Type B pancreatic cell (in vitro differentiated cells): ENCODE data around the gene SCIMP. TPM values are rescaled to one million over a fixed set of nuclear protein-coding genes. Genes with fewer than 3 reads are reported as not detected.

ENCODE experiments used
- DNase-seq: peaks from one replicate; pipeline ENCODE4 v3.0.0; 2021; ENCODE audit warnings: mixed read lengths; ENCODE audit not compliant: unreplicated experiment; ENCODE audit errors: extremely low spot score
- H3K27ac Mint-ChIP-seq: 2 replicates; pipeline ENCODE4 v1.8.0; 2021; ENCODE audit warnings: mild to moderate bottlenecking, mixed read lengths
- H3K27me3 Mint-ChIP-seq: 2 replicates; pipeline ENCODE4 v1.8.0; 2021; ENCODE audit warnings: mixed read lengths
- H3K36me3 Mint-ChIP-seq: 2 replicates; pipeline ENCODE4 v1.8.0; 2021; ENCODE audit warnings: mixed read lengths
- H3K4me1 Mint-ChIP-seq: one replicate; pipeline ENCODE4 v1.8.0; 2021; ENCODE audit warnings: mixed read lengths; ENCODE audit not compliant: unreplicated experiment
- H3K4me3 Mint-ChIP-seq: 2 replicates; pipeline ENCODE4 v1.8.0; 2021; ENCODE audit warnings: mild to moderate bottlenecking, mixed read lengths
- H3K9me3 Mint-ChIP-seq: 2 replicates; pipeline ENCODE4 v1.8.0; 2021; ENCODE audit warnings: mixed read lengths
- CTCF ChIP-seq: fragments of 200-600 bp; sonication (generic); conservative IDR thresholded peaks from 2 replicates; pipeline ENCODE4 v1.5.0; 2021; ENCODE audit warnings: antibody characterized with exemption, mild to moderate bottlenecking
- total RNA-seq: library from RNA; stranded (reverse); gene quantifications from 2 replicates; pipeline ENCODE4 v1.2.1, GENCODE V29; 2021; ENCODE audit warnings: low replicate concordance

SCIMP gene
- total RNA-seq, 1 donor from 2014 or later: not detected

GRCh38 chr17:5257124-5257523, 22.5 kb upstream of the SCIMP start:
- TF ChIP-seq CTCF: no peak
- Mint-ChIP-seq H3K9me3 (no peaks in the 10 kb centered on the region), H3K4me1 (no peaks in the 10 kb centered on the region), H3K27me3 (peaks cover 3% of the 10 kb centered on the region), H3K4me3 (no peak overlapping the region), H3K36me3 (no peaks in the 10 kb centered on the region), H3K27ac (no peak overlapping the region)
- DNase-seq: no peak

GRCh38 chr17:5254903-5255521, 20.4 kb upstream of the SCIMP start:
- H3K27me3 Mint-ChIP-seq: no peaks in the 10 kb centered on the region
- H3K9me3 Mint-ChIP-seq: no peaks in the 10 kb centered on the region
- TF ChIP-seq CTCF: no peak
- no peak for DNase-seq
- H3K36me3 Mint-ChIP-seq: no peaks in the 10 kb centered on the region
- no peaks in the 10 kb centered on the region for H3K4me1 Mint-ChIP-seq
- H3K4me3 Mint-ChIP-seq: no peak overlapping the region
- H3K27ac Mint-ChIP-seq: peak overlapping the region; percentile 24

GRCh38 chr17:5254414-5254813, 19.8 kb upstream of the SCIMP start:
- peaks cover 5% of the 10 kb centered on the region for H3K4me1 Mint-ChIP-seq
- peaks cover 3% of the 10 kb centered on the region for H3K27me3 Mint-ChIP-seq
- no peak for DNase-seq
- no peaks in the 10 kb centered on the region for H3K36me3 Mint-ChIP-seq
- no peak overlapping the region for H3K27ac Mint-ChIP-seq
- no peaks in the 10 kb centered on the region for H3K9me3 Mint-ChIP-seq
- TF ChIP-seq CTCF: no peak
- H3K4me3 Mint-ChIP-seq: no peak overlapping the region

- no peak for DNase-seq
- Mint-ChIP-seq H3K4me3 (no peak overlapping the region), H3K9me3 (no peaks in the 10 kb centered on the region), H3K27me3 (peaks cover 3% of the 10 kb centered on the region), H3K4me1 (peaks cover 5% of the 10 kb centered on the region), H3K27ac (peak overlapping the region; percentile 19), H3K36me3 (no peaks in the 10 kb centered on the region)
- TF ChIP-seq CTCF: peak; percentile 78
These were observed 15.0 kb upstream of the SCIMP start for GRCh38 chr17:5249615-5250014.

- Mint-ChIP-seq H3K27me3 (peaks cover 3% of the 10 kb centered on the region), H3K4me3 (no peak overlapping the region), H3K9me3 (no peaks in the 10 kb centered on the region), H3K36me3 (no peaks in the 10 kb centered on the region), H3K27ac (no peak overlapping the region), H3K4me1 (peaks cover 5% of the 10 kb centered on the region)
- TF ChIP-seq CTCF: no peak
- DNase-seq: no peak
These were observed 14.3 kb upstream of the SCIMP start for GRCh38 chr17:5248821-5249479.
